GM21576 (cell line): ENCODE results near the gene SLC35F3.

Source experiments
- ATAC-seq: cut with Tn5 transposase; IDR thresholded peaks from one replicate; pipeline ENCODE4 v1.9.1; 2021; ENCODE audit warnings: mild to moderate bottlenecking, moderate library complexity; ENCODE audit not compliant: unreplicated experiment

The SLC35F3 gene

DNA sequence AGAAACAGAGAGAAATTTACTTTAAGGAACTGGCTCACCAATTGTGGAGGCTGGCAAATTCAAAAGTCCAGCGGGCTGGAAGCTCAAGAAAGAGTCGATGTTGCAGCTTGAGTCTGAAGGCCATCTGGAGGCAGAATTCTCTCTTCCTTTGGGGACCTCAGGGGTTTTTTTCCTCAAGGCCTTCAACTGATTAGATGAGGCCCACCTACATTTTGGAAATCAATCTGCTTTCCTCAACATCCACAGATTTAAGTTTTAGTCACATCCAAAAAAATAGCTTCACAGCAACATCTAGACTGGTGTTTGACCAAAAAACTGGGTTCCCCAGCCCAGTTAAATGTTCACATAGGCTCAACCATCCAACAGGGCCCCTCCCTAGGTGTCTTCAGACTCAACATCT is 114.9 kb downstream of the SLC35F3 start:
- ATAC-seq = no peak

DNA sequence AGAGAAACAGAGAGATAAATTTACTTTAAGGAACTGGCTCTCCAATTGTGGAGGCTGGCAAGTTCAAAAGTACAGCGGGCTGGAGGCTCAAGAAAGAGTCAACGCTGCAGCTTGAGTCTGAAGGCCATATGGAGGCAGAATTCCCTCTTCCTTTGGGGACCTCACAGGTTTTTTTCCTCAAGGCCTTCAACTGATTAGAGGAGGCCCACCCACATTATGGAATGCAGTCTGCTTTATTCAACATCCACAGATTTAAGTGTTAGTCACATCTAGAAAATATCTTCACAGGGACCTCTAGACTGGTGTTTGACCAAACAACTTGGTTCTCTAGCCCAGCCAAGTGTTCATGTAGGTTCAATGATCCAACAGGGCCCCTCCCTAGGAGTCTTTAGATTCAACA is 117.8 kb downstream of the SLC35F3 start:
- no peak for ATAC-seq

DNA sequence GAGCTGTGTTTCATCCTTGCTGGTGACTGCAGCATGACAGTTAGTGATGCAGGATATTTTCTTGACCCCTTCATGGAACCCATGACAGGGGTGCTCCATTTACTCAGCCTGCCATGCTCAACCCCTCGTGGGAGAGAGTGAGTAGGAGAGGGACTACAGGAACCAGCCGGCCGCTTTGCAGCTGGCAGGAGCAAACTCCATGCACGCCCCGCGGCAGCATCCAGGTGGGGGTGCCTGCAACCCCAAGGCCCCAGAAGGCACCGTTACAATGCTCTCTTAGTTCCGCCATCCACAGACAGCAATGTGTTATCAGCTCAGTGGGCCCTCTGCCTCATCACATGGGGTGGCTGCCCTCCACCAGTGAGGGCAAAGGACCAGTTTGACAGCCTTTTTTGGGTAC is 135.1 kb downstream of the SLC35F3 start:
- ATAC-seq = no peak

DNA sequence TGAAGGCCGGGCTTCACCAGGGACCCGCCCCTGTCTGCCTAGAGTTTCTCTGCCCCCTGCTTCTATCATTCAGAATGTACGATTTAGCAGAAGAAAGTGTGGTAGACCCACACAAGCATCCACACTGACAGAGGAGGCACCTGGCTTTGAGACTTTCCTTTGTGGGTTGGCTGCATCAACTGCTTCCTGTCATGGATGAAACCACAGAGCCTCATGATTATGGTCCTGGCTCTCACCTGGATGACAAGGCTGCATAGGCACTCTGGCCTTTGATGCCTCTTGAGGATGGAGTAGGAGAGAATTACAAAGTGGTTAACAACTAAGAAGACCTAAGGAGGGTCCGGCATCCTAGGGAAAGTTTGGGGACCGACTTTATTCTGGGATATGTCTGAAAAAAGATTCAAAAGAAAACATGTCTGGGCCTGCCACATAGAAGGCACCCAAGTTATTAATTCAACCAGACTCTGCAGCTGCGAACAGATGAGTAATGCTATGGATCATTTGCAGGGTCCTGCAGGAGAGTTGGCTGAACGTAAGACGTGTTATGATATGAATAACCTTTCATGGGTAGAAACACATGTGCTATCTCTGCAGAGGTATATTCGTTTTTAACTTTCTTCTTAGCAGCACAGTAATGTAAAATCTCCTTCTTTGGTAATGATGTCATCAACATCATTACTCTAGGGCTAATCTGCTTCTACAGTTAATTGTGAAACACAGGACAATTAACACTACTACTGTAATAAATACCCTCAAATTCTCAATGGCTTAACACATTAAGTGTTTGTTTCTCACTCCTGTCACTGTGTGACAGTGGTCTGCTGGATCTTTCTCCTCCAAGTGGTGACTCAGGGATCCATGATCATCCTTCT is 136.2 kb downstream of the SLC35F3 start:
- no peak for ATAC-seq

DNA sequence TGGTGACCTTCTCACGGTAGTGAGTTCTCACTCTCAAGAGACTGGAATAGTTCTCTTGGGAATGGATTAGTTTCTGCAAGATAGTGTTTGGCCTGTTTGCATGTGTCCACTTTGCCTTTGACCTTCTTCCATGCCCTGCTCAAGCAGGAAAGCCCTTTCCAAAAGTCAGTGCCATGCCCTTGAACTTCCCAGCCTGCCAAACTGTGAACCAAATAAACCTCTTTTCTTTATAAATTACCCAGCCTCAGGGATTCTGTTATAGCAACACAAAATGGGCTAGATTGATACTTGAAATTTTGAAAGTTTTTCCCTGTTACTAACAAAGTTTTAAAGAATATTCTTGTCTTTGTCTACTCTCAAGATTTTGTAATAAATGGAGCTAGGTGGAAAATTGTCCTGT is 139.6 kb downstream of the SLC35F3 start:
- no peak for ATAC-seq

DNA sequence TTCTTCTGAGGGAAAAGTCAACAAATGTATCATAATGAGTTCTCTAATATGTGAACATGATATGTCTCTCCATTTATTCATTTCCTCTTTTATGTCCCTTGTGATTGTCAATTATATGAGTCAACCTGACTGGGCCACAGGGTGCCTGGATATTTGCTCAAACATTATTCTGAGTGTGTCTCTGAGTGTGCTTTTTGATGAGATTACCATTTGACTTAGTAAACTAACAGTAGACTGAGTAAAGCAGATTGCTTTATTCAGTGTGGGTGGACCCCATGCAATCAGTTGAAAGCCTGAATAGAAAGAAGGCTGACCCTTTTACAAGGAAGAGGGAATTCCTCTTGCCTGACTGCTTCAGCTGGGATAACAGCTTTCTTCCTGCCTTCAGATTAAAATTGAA is 142.6 kb downstream of the SLC35F3 start:
- ATAC-seq = no peak

DNA sequence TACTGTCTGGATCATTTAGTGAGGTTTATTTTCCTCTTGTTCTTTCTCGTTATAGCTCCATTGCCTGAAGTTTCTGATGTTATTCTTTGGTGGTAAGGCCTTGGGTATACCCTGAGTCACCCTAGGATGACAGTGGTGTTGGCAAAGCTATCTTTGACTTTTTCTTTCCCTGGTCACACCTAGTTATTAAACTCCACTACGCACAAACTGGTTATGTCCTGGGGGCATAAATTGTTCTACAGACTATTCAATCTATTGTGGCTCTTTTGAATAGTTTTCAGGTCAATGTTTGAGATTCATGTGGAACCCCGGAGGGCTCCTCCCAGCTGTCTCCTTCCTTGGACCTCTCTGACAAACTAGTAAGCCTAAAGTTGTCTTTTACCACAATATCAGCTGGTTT is 157.7 kb downstream of the SLC35F3 start:
- no peak for ATAC-seq

DNA sequence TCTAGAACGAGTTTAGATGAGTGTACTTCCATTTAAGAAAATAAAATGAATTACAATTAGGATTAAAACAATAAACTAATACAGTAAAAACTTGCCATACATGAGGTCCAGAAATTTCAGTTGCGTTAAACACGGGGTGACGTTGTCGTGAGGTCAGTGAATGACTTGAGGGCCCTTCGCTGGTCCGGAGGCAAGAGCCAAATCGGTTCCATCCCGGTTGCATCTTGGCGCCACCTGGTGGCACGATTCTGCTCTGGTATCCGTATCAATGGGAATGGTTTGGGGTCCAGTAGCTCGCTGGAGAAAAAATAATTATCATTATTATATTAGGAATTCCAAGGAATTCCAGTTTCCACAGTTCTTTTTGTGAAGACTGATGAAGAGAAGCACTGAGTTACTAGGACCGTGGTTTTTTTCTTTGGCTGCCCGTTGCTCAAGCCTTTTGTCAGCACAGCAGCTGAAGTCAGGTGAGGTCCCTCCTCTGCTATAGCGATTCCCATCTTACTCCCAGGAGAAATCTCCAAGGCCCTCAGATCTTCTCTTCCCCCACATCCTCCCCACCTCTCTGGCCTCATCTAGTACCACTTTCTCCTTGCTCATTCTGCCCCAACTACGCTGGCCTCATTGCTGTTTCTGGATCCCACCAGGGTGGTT is 161.4 kb downstream of the SLC35F3 start:
- ATAC-seq = peak; percentile 67

DNA sequence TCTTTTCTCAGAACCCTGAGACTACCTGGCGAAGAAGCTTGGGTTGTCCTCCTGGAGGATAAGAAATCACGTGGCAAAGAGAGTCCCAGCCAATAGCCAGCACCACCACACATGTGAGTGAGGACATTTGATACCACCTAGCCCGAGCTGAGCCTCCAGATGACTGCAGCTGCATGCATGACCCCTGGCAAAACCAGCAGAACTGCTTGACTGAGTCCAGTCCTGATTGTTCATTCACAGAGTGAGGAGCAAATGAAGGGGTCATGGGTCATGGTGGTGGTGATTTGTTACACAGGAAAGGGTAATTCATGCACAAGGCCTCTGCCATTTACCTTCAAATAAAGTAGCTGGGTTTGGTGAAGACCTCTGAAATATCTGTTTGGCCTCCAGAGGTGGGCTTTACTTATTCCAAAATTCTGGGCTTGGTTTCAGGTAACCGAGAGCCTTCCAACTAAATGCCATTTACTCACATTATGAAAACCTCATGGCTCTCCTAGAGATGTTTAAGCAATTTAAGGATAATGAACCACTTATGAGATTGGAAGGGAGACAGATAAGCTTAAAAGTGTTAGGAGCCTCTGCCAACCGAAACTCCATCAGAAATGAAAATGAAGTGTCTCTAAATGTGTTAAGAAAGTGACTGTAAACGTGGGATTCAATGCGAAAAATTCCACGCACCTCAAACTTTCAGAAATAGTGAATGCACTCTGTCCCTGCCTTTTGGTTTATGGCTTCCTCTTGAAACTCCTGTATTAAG is 163.3 kb downstream of the SLC35F3 start:
- no peak for ATAC-seq

DNA sequence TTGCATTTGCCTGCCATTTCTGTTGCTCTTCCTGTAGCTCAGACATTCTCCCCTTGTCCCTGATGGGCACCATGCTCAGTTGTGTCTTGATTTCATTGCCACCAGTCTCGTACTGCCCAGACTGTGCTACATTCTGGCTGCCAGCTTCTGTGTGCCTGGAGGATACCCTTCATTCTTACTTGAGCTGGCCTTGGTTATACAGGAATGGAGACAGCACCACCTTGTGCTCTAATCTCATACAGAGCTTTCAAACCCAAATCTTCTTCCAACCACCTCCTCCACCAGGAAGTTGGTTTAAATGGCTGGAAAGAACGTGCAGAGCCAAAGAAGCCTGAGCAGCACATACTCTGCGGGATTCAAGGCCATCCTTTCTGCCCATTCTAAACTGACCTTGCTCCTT is 165.3 kb downstream of the SLC35F3 start:
- no peak for ATAC-seq

DNA sequence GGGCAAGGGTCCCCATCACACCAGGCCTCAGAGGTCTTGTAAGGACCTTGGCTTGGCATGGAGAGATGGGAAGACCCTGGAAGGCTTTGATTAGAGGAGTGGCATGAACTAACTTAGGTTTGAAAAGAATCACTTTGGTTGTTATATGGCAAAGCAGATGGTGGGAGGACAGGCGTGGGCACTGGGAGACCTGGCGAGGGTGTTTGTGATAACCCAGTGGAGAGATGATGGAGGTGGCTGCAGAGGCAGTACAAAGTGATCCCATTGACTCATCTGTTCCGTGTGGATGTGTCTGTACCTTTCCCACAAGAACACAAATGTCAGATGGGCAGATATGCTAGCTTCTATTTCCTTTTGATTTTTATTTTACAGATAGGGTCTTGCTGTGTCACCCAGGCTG is 168.3 kb downstream of the SLC35F3 start:
- no peak for ATAC-seq

DNA sequence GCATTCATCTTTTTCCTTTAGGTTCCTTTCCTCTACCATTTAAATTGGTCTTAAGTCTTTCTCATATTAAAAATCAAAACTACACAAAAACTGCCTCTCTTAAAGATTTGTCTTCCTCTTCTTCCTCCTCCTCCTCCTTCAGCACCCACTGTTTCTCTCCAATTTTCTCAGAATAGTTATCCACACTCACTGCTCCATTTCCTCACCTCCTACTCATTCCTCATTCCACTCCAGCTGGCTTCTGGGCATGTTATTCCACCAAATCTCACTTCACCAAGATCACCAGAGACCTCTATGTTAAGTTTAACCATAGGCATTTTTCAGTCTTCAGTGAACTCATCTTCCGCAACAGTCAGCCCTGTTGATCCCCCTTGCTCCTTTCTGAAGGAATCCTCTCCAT is 173.7 kb downstream of the SLC35F3 start:
- ATAC-seq = no peak

DNA sequence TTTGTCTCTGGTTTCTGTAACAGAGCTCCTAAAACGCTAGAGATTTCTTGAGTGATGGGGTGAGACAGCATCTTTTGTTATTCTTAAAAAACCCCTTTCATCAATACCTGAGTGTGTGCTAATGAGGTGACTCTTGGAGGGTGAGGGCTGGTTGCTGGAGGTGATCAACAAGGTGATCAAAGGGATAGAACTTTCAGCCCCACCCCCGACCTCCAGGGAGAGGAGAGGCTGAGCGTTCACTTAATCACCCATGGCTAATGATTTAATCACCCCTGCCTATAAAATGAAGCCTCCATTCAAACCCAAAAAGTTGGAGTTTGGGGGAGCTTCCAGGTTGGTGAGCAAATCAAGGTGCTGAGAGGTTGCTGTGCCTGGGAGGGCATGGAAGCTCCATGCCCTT is 175.4 kb downstream of the SLC35F3 start:
- no peak for ATAC-seq

DNA sequence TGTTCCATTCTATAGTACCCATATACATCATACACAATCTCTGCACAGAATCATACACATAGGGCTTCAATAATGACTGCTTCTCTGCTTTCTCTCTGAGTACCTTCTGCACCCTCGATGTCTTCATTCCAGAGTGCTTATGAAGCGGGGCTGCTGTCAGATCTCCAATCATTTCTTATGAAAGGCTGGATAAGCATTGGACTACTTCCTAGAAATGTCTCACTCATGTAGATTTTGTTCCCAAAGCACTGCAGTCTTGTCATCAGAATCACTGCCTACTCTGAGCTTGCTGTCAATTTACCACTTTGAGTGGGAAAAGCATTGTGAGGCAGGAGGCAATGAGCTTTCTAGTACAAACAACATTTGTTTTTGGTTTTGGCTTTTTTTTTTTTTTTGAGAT is 179.0 kb downstream of the SLC35F3 start:
- no peak for ATAC-seq

DNA sequence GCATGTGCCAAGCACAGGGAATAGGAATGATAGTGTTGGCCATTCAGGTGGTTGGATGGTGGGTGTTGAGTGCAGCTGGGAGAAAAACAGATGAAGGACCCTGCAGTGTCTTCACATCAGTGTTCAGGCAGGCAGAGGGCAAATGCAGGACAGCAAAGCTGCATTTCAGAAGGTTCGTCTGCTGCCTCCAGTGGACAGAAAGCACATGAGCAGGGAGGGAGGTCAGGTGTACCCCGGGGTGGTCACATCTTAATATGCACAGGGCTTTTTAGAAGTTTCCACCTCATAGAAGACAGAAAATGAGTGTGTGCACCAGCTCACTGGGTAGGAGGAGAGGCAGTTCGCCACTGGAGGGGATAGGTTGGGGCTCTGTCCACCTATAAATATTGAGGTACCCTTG is 184.9 kb downstream of the SLC35F3 start:
- no peak for ATAC-seq

DNA sequence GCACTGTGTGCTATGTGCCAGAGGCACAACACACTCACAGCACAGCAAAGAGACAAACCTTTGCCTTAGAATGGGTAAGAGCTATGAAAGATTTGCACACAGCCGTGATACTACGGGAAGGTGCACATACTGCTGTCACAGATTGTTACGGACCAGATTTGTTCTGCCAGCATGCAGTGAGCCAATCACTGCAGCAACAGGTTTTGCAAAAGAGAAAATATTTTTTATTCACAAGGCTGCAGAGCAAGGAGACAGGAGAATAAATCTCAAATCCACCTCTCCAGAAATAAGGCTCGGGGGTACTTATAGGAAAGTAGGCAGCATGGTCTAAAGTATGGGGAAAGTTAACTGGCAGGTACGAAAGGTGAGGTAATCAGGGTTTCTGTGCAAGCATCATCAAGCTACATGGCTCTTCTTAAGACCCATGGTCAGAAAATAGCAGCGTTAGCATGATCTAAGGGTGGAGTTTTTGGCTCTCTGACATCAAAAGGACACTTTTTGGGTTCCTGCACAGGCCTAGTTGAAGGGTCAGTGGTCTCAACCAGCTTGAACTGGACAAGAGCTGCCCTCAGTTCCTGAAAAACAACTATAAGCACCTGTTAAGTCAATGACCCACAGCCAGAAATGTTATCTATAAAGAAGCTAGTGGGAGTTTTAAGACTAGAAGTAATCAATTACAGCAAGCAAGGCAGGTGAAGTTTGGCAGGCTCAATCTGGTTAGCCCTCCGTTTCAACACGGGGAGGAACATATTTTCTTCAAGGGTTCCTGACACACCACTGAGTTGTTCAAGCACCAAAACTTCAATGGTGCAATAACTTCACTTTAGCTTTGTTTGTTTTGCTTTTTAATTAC is 186.0 kb downstream of the SLC35F3 start:
- no peak for ATAC-seq

DNA sequence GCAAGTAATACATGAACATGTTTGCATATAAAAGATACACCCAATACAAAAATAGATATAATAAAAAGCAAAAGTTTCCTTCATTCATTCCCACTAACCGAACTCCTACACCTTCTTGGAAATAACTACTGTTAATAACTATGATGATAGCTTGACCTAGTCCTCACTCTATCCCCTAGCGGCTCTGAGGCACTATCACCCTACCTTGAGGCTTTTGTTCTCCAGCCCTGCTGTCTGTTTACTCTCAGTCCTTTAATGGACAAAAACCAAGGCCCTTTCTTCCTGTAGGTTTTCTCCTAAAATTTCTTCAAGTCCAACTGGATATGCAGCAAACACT is 186.6 kb downstream of the SLC35F3 start:
- no peak for ATAC-seq

DNA sequence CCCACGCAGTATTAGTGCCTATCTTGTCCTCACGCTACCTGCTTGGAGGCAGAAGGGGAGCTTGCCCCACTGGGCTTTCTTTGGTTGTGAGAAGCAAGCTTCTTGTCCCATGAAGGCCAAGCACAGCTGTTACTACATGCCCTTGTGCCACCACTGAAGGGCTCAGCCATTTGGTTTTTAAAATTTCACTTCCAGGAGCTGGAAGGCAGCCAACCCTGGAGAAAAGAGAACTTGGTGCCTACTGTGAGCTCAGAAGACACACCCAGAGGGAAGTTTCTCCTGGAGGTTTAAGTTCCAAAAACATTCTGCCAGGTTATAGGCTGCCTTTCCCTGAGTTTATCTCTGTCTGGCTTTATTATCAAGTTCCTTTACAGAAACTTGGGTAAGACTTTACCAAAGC is 187.4 kb downstream of the SLC35F3 start:
- ATAC-seq = no peak

DNA sequence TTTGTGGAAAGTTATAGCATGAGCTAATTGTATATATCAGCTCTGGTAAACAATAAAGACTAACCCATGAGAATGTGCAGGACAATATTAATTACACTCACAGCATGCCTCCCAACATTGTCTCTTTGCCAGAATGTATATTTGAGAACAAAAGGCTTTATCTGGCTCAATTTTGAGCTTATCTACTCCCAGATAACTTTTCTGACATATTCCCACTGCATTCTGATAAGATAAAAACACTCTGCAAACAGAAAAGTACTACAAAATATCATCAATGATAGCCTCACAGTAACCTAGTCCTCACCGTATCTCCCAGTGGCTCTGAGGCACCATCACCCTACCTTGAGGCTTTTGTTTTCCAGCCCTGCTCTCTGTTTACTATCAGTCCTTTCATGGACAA is 188.6 kb downstream of the SLC35F3 start:
- ATAC-seq = no peak

DNA sequence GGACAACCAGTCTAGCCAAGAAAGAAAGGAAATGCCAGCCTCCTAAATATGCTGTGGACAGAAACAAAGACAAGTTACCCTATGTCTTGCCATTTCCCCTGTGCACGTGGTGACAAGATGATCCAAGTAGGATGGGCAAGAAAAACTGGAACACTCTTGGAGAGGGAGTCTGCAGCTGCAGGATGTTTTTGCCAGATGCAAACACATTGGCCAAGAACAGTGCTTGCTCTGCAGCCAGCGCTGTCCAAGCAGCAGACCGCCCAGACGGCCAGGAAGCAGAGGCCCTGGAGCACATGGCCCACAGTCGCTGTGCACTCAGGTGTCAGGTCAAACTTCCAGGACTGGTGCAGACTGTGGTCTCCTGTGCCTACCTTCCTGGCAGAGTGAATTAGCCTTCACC is 189.3 kb downstream of the SLC35F3 start:
- ATAC-seq = no peak

DNA sequence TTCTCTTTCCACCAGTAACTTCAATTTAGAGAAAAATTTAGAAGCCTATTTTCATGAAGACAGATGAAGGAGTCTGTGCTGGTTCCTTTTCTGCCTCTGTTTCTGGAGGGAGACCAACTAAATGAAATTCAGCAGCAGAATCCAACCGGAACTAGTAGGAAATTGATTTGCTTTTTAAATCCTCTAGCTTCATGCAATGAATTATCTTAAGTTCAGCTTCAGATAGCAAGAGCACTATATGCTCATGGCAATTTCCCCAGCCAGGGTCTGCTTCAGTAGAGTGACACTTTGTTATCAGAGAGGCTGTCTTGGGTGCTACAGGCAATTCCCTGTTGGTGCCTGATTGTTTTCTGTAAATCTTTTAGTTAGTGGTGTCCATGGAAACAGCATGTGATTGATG is 189.7 kb downstream of the SLC35F3 start:
- ATAC-seq = no peak
